Epithelial cell of esophagus (primary cell): ENCODE measurements around the gene AFAP1.

Experiments
- DNase-seq: peaks from one replicate; pipeline ENCODE4 v3.0.0; 2010; ENCODE audit warnings: low read depth
- H3K4me3 ChIP-seq: 2 replicates; pipeline ENCODE4 v1.5.1; 2011; ENCODE audit warnings: mild to moderate bottlenecking, low read length, control low read depth
- TF ChIP-seq, protein P1 (sequence below): IDR thresholded peaks from 2 replicates; pipeline ENCODE4 v1.5.1; 2011; ENCODE audit warnings: low read depth, mild to moderate bottlenecking, low read length, control low read depth, inconsistent platforms; ENCODE audit not compliant: insufficient read depth; ENCODE audit errors: missing control alignments

AFAP1 gene

DNA sequence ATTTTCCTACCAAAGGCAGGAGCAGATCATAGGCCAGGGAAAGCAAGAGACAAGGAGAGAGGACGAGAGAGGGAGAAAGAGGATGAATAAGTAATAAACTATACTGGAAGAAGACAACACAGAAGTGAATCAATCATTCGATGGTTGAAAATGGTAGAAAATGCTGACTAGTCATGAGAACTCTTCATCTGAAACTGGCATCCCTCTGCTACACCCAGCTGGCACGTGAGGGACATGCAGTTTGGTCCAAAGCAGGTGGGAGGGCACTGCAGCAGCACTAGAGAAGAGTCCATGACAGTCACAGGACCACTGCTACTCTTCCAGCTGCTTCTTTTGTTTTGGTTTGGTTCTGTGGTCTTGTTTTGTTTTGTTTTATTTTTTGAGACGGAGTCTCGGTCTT, 74.1 kb downstream of the AFAP1 start:
- H3K4me3 ChIP-seq: no peak overlapping the region
- DNase-seq: no peak
- TF ChIP-seq, protein P1, sequence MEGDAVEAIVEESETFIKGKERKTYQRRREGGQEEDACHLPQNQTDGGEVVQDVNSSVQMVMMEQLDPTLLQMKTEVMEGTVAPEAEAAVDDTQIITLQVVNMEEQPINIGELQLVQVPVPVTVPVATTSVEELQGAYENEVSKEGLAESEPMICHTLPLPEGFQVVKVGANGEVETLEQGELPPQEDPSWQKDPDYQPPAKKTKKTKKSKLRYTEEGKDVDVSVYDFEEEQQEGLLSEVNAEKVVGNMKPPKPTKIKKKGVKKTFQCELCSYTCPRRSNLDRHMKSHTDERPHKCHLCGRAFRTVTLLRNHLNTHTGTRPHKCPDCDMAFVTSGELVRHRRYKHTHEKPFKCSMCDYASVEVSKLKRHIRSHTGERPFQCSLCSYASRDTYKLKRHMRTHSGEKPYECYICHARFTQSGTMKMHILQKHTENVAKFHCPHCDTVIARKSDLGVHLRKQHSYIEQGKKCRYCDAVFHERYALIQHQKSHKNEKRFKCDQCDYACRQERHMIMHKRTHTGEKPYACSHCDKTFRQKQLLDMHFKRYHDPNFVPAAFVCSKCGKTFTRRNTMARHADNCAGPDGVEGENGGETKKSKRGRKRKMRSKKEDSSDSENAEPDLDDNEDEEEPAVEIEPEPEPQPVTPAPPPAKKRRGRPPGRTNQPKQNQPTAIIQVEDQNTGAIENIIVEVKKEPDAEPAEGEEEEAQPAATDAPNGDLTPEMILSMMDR: no peak

DNA sequence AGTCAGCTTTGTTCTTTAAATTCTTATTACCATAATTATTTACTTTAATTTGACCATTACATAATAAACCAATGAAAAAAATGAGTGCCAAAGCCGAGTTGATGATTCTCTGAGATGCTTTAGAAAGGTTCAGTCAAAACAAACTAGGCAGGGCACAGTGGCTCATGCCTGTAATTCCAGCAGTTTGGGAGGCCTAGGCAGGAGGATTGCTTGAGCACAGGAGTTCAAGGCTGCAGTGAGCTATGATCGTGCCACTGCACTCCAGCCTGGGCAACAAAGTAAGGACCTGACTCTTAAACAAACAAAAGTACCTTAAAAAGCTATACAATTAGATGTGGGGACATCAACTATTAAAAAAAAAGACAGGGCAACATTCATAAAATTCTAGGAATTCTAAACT, 75.0 kb downstream of the AFAP1 start:
- TF ChIP-seq, protein P1: no peak
- DNase-seq: no peak
- H3K4me3 ChIP-seq: no peak overlapping the region

- no peak for DNase-seq
- TF ChIP-seq, protein P1: no peak
- H3K4me3 ChIP-seq: no peak overlapping the region
Measured at GRCh38 chr4:7863911-7864681, 75.6 kb downstream of the AFAP1 start.

GRCh38 chr4:7862561-7863192, 77.0 kb downstream of the AFAP1 start:
- DNase-seq: no peak
- H3K4me3 ChIP-seq: no peak overlapping the region
- TF ChIP-seq, protein P1: no peak

DNA sequence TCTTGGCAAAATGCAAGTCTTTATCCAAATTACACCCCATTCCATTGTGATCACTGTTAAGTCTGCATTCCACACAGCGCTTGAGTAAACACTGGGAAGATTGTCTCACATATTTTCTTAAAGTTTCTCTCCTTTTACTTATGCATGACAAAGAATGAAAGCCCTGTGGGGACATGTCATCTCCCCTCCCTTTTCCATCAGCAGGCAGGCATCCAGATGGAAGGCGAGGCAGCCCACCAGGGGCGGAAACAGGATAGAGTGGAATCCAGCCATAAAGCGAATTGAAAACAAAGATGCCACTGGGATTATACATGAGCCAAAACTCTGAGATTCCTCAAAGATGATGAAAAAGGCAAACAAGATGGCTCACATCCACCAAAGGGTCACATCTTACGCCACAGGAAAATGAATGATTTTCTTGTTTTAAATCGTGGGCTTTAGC, 78.2 kb downstream of the AFAP1 start:
- no peak overlapping the region for H3K4me3 ChIP-seq
- TF ChIP-seq, protein P1: no peak
- DNase-seq: peak; percentile 77

- H3K4me3 ChIP-seq: no peak overlapping the region
- no peak for DNase-seq
- TF ChIP-seq, protein P1: no peak
Measured at GRCh38 chr4:7860600-7861163, 79.0 kb downstream of the AFAP1 start.
